Peyer's patch (tissue), 4 donors: ENCODE results near the gene NPLOC4. TPM values are rescaled to one million over a fixed set of nuclear protein-coding genes. Genes with fewer than 3 reads are reported as not detected.
"Not testable (repeated sequence)": the region's sequence is repeated elsewhere in the genome, so short reads cannot be mapped to it uniquely, and the experiment has no call there.

Experiments used
- DNase-seq, 3 donors: peaks; one replicate each; pipeline ENCODE4 v3.0.0-alpha.2; 2017 to 2019
- H3K27ac ChIP-seq, 4 donors: fragments of 200-600 bp; sonication (generic); one replicate each; pipeline ENCODE4 v1.5.1; 2016 to 2019
- H3K27me3 ChIP-seq, 2 donors: fragments of 200-600 bp; sonication (generic); one replicate each; pipeline ENCODE4 v1.5.1; 2019
- H3K36me3 ChIP-seq, 3 donors: fragments of 200-600 bp; sonication (generic); one replicate each; pipeline ENCODE4 v1.5.1; 2016 to 2019
- H3K4me1 ChIP-seq, 4 donors: fragments of 200-600 bp; sonication (generic); one replicate each; pipeline ENCODE4 v1.5.1; 2016 to 2019
- H3K4me3 ChIP-seq, 4 donors: fragments of 200-600 bp; sonication (generic); 1 replicate in 3 of 4; 2 replicates in 1 of 4; pipeline ENCODE4 v1.5.1; 2016 to 2019; ENCODE audit warnings: mild to moderate bottlenecking in 1 of 4
- H3K9me3 ChIP-seq, 4 donors: fragments of 200-600 bp; sonication (generic); one replicate each; pipeline ENCODE4 v1.5.1; 2016 to 2019; ENCODE audit warnings: mild to moderate bottlenecking in 1 of 4
- CTCF ChIP-seq, 6 experiments: fragments of 450-650 bp in 4 of 6; fragments of 200-600 bp in 2 of 6; sonication (generic) in 1 of 6; IDR thresholded peaks; one replicate each; pipeline ENCODE4 v1.5.1; 2017 to 2019; ENCODE audit warnings: antibody characterized with exemption in 6 of 6, mild to moderate bottlenecking in 3 of 6, moderate library complexity in 1 of 6
- POLR2A ChIP-seq, 2 donors: fragments of 450-650 bp; IDR thresholded peaks; one replicate each; pipeline ENCODE4 v1.5.1; 2017; ENCODE audit warnings: antibody characterized with exemption in 2 of 2, mild to moderate bottlenecking in 2 of 2, moderate library complexity in 2 of 2
- total RNA-seq, 4 donors: library from RNA; depleted of rRNA; stranded (reverse); fragments of >200 nt; gene quantifications; one replicate each; pipeline ENCODE4 v1.1.0, GENCODE V29; 2016

NPLOC4 gene
- total RNA-seq, 4 donors from 2014 or later: 77.2 to 911 (median 122) TPM

DNA sequence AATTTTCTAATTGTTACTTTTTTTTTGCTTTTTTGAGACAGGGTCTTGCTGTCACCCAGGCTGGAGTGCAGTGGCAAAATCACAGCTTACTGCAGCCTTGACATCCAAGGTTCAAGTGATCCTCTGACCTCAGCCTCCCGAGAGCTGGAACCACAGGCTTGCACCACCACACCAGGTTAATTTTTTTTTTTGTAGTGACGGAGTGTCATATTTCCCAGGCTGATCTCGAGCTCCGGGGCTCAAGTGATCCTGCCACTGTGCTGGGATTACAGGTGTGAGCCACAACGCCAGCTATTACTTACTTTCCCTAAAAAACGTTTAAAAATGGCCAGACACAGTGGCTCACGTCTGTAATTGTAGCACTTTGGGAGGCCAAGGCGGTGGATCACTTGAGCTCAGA lies 6.6 kb downstream of the NPLOC4 start:
- H3K4me1 ChIP-seq: peaks cover 0 to 12% (median 0%) of the 10 kb centered on the region in 4 donors
- H3K27me3 ChIP-seq: no peaks in the 10 kb centered on the region
- no peak overlapping the region for H3K4me3 ChIP-seq
- H3K9me3 ChIP-seq: no peaks in the 10 kb centered on the region
- TF ChIP-seq CTCF (IDR thresholded peaks at IDR 0.05): no peak
- TF ChIP-seq POLR2A (IDR thresholded peaks at IDR 0.05): no peak
- H3K27ac ChIP-seq: no peak overlapping the region
- DNase-seq: no peak
- H3K36me3 ChIP-seq: peaks cover 0 to 46% (median 0%) of the 10 kb centered on the region in 3 donors

DNA sequence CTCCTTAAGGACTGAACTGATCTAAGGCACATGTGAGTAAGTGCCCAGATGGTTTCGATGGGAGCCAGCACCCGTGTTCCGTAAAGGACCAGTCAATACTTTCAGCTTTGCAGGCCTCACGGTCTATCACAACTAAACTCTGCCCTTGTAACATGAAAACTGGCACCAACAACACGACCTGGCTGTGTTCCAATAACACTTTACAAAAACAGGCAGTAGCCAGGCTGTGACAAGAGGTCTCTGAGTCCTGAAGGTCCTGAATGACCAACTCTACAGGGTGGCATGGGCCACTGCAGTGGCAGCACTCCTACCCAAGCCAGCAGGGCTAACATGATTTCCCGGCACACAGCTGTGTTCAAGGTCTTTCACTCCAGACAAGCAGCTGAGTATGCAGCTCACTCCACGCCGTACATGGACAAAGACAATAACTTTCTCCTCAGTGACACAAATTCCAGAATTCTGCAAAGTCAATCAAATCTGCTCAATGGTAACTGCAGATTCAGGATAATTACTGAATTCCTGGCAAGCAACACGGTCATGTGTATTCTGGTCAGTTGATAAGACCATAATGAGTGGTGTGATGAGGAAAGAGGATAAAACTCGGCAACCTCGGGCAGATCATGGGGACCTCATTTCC lies 15.3 kb downstream of the NPLOC4 start:
- TF ChIP-seq CTCF (IDR thresholded peaks at IDR 0.05): no peak
- no peak overlapping the region for H3K4me3 ChIP-seq
- DNase-seq: no peak
- peaks cover 0 to 84% (median 0%) of the 10 kb centered on the region in 3 donors for H3K36me3 ChIP-seq
- no peaks in the 10 kb centered on the region for H3K27me3 ChIP-seq
- H3K27ac ChIP-seq: no peak overlapping the region
- no peaks in the 10 kb centered on the region for H3K9me3 ChIP-seq
- no peaks in the 10 kb centered on the region for H3K4me1 ChIP-seq

DNA sequence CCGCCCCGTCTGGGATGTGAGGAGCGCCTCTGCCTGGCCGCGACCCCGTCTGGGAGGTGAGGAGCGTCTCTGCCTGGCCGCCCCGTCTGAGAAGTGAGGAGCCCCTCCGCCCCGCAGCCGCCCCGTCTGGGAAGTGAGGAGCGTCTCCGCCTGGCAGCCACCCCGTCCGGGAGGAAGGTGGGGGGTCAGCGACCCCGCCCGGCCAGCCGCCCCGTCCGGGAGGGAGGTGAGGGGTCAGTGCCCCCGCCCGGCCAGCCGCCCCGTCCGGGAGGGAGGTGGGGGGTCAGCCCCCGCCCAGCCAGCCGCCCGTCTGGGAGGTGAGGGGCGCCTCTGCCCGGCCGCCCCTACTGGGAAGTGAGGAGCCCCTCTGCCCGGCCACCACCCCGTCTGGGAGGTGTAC lies 18.6 kb downstream of the NPLOC4 start:
- not testable (repeated sequence) for H3K4me3 ChIP-seq, H3K9me3 ChIP-seq, H3K27ac ChIP-seq, H3K4me1 ChIP-seq, H3K27me3 ChIP-seq, DNase-seq
- H3K36me3 ChIP-seq: peaks cover 0 to 58% (median 0%) of the 10 kb centered on the region in 3 donors

GRCh38 chr17:81616877-81617276 lies 20.0 kb downstream of the NPLOC4 start:
- no peak for DNase-seq
- Histone ChIP-seq H3K27me3 (no peaks in the 10 kb centered on the region), H3K27ac (no peak overlapping the region), H3K9me3 (no peaks in the 10 kb centered on the region), H3K4me3 (no peak overlapping the region), H3K4me1 (peaks cover 0 to 9% (median 0%) of the 10 kb centered on the region in 4 donors), H3K36me3 (peaks cover 0 to 56% (median 2%) of the 10 kb centered on the region in 3 donors)
- no peak for TF ChIP-seq POLR2A (IDR thresholded peaks at IDR 0.05)
- TF ChIP-seq CTCF (IDR thresholded peaks at IDR 0.05): no peak

DNA sequence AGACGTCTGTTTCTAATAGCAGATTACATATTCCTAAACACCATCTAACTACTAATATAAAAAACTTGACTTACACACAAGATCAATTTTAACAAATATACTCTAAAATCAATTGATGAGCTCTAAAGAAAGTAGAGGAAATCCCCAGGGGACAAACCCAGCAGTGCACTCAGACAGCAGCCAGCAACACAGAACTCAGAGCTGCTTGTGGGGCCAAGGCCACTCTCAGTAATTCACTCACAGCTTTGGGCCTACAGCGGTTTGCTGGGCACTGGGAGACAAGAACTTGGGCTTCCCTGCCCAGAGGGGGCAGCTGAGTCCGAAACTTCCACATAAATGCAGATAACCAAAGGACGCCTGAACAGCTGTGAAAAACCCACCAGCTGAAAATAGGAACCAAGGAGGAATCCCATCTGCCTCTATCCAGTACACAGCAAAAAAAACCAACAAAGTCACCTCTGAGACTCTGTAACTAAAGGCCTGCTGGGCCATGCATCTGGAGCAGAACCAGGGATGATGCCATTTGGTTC lies 21.4 kb downstream of the NPLOC4 start:
- Histone ChIP-seq H3K4me3 (no peak overlapping the region), H3K9me3 (no peaks in the 10 kb centered on the region), H3K36me3 (peaks cover 0 to 53% (median 2%) of the 10 kb centered on the region in 3 donors), H3K4me1 (peaks cover 0 to 9% (median 0%) of the 10 kb centered on the region in 4 donors), H3K27ac (no peak overlapping the region), H3K27me3 (no peaks in the 10 kb centered on the region)
- TF ChIP-seq CTCF (IDR thresholded peaks at IDR 0.05) (no peak), POLR2A (IDR thresholded peaks at IDR 0.05) (no peak)
- no peak for DNase-seq

DNA sequence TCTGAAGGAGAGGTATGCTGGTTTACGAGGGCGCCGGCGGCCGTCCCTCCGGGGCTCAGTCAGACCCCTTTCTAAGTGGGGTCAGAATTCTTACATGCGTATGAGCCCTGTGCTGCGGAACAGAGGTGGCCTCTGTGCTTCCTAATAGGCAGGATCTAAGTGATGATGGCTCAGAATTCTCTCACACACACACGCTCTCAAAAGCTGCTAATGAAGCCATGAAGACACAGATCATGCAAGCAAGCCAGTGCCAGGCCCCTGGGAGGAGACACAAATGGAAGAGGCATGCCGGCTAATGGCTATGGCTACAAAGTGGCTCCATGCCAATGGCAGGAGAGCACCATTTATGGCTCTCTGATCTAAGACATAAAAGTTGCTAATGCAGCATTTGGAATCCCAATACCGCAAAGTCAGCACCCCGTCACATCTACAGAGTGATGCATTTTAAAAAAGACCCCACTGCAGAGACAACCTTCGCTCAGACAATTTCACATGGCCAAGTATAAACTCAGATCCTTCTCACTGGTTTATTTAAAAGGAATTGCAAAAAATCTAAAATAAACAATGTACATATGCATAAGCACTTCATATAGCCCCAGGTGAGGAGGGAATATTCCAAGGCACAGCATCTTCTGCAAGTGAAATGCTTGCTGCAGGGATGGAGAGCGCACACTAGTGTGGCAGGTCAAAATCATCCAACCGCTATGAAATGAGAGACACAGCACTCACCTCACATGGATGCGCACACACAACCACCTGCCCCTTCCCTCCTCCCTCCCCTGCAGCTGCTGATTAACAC lies 24.5 kb downstream of the NPLOC4 start:
- no peak overlapping the region for H3K27ac ChIP-seq

More for the DNA sequence above, 24.5 kb downstream of the NPLOC4 start:
- Histone ChIP-seq H3K4me3 (no peak overlapping the region), H3K27me3 (no peaks in the 10 kb centered on the region), H3K4me1 (peaks cover 0 to 9% (median 0%) of the 10 kb centered on the region in 4 donors), H3K9me3 (no peaks in the 10 kb centered on the region), H3K36me3 (peaks cover 0 to 62% (median 2%) of the 10 kb centered on the region in 3 donors)
- DNase-seq: no peak
- TF ChIP-seq CTCF (IDR thresholded peaks at IDR 0.05) (no peak), POLR2A (IDR thresholded peaks at IDR 0.05) (no peak)
